Measurements from ENCODE around the gene HES1.

GRCh38 chr3:194139814-194140391, 4.0 kb downstream of the HES1 start:
- TF ChIP-seq CTCF (IDR thresholded peaks at IDR 0.05), result no peak
- no peak for TF ChIP-seq POLR2A (IDR thresholded peaks at IDR 0.05)
